ENCODE data around the gene DMPK.
"Not testable (repeated sequence)": the region's sequence is repeated elsewhere in the genome, so short reads cannot be mapped to it uniquely, and the experiment has no call there.

The DMPK gene

DNA sequence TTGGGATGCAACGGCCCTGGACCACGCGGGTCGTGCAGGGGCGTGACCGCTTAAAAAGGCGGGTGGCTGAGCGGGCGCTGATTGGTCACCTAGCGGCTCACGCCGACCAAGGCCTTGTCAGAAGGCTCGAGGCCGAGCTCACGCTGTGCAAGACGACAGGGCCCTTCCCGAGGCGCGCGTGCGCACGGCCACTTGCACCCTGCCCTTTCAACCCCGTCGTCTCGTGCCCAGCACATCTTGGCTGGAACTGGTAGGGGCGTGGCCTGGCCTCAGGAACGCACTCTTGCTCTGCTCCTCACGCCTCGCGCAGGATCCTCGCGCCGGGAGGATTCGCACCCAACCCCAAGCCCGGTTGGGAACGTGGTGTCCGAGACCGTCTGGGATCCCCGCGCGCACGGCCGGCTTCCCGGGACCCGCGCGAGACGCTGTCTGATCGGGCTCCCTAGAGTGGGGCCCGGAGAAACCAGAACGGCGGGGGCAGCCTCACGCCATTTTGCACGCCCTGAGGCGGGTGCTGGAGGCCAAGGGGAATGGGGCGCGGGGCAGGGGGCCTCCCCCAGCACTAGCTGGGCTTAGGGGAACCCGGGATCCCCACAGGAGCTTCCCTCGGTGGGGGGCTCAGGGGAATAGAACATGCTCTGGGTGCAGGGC is 49.0 kb downstream of the DMPK start, which contains the start of gene MEIOSIN:
Gene MEIOSIN, plus strand, starts transcription at position 280 of the 651 bp plus-strand sequence. CDS start 1,938 bp downstream, outside the sequence.
- no peak for FAIRE-seq

DNA sequence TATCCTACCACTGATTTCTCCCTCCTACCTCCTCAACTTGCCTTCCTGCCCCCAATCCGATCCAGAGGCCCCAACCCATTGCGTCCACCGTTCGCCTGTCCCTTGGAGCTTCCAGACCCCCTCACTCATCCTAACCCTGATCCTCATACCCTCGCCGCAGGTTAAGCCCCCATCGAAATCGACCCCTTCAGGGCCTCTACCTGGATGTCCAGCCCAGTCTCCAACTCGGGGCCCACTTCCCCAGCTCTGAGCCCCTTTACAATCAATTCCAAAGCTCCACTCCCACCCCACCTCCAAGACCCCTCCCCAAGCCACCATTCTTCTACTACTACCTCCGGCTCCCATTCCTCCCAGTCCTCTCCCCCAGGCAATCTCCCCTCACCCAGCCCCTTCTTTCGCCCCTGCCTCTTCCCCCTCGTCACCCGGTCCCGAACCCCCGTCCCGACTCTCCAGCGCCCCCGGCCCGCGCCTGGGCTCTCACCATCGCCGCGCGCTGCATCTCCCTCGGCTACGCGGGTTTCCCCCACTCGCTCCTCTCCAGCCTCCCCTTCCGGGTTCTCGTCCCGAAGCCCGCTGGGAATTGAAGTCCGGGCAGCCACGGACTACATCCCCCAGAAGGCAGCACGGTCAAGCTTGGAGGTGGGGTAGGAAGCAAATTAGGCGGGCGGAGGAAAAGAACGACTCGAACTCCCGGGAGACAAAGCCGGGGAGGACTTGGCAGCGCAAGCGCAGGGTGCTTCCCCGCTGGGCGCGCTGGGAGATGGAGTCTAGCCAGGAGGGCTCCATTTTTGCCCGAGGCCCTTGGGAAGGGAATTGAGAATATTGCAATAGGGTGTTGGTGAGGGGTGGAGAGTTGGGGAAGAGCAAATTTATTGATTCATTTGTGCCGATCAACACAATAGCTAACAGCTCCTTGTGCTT is 51.7 kb downstream of the DMPK start, which contains the start of gene FBXO46:
Gene FBXO46, minus strand, starts transcription at position 529 of the 921 bp plus-strand sequence. CDS start 17,401 bp downstream, outside the sequence.
- peak; percentile 98 for FAIRE-seq

DNA sequence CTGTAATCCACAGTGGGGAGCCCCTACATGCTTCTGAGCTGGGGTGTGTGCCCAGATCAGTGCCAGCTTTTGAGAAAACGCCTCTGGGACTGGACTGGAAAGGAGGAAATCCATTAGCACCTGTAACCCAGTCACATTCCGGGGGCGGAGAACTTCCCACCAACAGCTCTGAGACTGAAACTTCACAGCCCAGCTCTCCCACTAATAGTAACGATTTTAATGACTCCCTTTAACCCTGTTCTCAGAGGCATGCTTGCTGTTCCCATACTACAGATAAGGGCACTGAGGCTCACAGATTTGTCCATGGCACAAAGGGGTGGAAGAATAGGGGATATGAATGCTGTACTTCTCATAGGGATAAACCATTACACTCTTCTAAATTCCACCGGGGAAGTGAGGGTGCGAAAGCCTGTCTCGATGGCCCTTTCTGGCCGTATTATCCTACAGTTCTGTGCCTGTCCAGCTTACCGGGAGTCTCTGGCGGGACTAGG is 52.4 kb downstream of the DMPK start:
- no peak for FAIRE-seq

DNA sequence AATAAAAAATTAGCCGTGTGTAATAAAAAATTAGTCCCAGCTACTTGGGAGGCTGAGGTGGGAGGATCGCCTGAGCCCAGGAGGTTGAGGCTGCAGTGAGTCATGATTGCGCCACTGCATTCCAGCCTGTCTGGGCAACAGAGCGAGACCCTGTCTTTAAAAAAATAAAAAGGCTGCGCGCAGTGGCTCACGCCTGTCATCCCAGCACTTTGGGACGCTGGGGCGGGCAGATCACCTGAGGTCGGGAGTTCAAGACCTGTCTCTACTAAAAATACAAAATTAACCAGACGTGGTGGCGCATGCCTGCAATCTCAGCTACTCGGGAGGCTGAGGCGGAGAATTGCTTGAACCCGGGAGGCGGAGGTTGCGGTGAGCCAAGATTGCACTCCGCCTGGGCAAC is 53.6 kb downstream of the DMPK start:
- FAIRE-seq, result not testable (repeated sequence)

DNA sequence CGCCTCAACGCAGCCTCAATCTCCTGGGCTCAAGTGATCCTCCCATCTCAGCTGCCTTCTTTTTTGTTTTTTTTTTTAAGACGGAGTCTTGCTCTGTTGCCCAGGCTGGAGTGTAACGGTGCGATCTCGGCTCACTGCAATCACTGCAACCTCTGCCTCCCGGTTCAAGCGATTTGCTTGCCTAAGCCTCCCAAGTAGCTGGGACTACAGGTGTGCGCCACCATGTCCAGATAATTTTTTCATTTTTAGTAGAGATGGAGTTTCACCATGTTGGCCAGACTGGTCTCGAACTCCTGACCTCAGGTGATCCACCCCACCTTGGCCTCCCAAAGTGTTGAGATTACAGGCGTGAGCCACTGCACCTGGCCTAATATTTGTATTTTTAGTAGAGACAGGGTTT is 62.2 kb downstream of the DMPK start:
- not testable (repeated sequence) for FAIRE-seq
